Stimulated activated naive CD4-positive, alpha-beta T cell (primary cell): ENCODE results near the gene RAPH1.

Experiments
- DNase-seq, 6 experiments: peaks; one replicate each; lab custom pipeline; 2025; lab: John Stamatoyannopoulos, UW

Gene RAPH1

GRCh38 chr2:203360833-203361430, 174.2 kb downstream of the RAPH1 start:
- no peak for DNase-seq

- no peak for DNase-seq
These were observed 175.7 kb downstream of the RAPH1 start for GRCh38 chr2:203359450-203359849.

- DNase-seq = no peak
These were observed 180.1 kb downstream of the RAPH1 start for GRCh38 chr2:203354966-203355365.

GRCh38 chr2:203352604-203353255, 182.4 kb downstream of the RAPH1 start:
- no peak for DNase-seq

GRCh38 chr2:203347375-203347774, 187.7 kb downstream of the RAPH1 start:
- no peak for DNase-seq

- DNase-seq = no peak
These were observed 188.5 kb downstream of the RAPH1 start for GRCh38 chr2:203346612-203347011.

GRCh38 chr2:203344667-203345066, 190.4 kb downstream of the RAPH1 start:
- no peak for DNase-seq
